PFSK-1 (cell line): ENCODE results near the gene TMEM14A.

Source experiments
- FOXP2 ChIP-seq: optimal IDR thresholded peaks from 2 replicates; pipeline ENCODE3; 2011; ENCODE audit warnings: borderline replicate concordance, control low read depth, inconsistent platforms; ENCODE audit not compliant: insufficient read depth; ENCODE audit errors: extremely low read length, extremely low read depth
- POLR2AphosphoS5 ChIP-seq: IDR thresholded peaks from 2 replicates; pipeline ENCODE4 v1.6.1; 2012; ENCODE audit warnings: low read depth, mild to moderate bottlenecking, control low read depth, low read length, moderate library complexity
- REST ChIP-seq, 2 experiments: IDR thresholded peaks; 2 replicates each; pipeline versions ENCODE4 v1.6.1 to v1.8.0; 2011 to 2012; ENCODE audit warnings: low read depth in 2 of 2, low read length in 2 of 2, control low read depth in 1 of 2, inconsistent platforms in 1 of 2, mild to moderate bottlenecking in 1 of 2, moderate library complexity in 1 of 2; ENCODE audit not compliant: insufficient read depth in 1 of 2
- SIN3A ChIP-seq: IDR thresholded peaks from 2 replicates; pipeline ENCODE4 v1.6.1; 2012; ENCODE audit warnings: mild to moderate bottlenecking, low read length, moderate library complexity, borderline replicate concordance; ENCODE audit not compliant: insufficient read depth
- TAF1 ChIP-seq: IDR thresholded peaks from 2 replicates; pipeline ENCODE4 v1.6.1; 2012; ENCODE audit warnings: low read length, control low read depth, borderline replicate concordance; ENCODE audit not compliant: insufficient read depth

Gene TMEM14A

GRCh38 chr6:52726193-52726542 lies 55.3 kb downstream of the TMEM14A start:
- TF ChIP-seq FOXP2 (no peak), POLR2AphosphoS5 (no peak), REST (IDR thresholded peaks at IDR 0.05; ENCODE audit: insufficient read depth in 1 of 2, low read depth in 2 of 2, low read length in 2 of 2) (no peak), SIN3A (no peak), TAF1 (no peak)

- no peak for TF ChIP-seq POLR2AphosphoS5
- TF ChIP-seq FOXP2 = no peak
- TF ChIP-seq SIN3A = no peak
- no peak for TF ChIP-seq REST (IDR thresholded peaks at IDR 0.05; ENCODE audit: insufficient read depth in 1 of 2, low read depth in 2 of 2, low read length in 2 of 2)
- no peak for TF ChIP-seq TAF1
These were observed 56.0 kb downstream of the TMEM14A start for GRCh38 chr6:52726741-52727535.

DNA sequence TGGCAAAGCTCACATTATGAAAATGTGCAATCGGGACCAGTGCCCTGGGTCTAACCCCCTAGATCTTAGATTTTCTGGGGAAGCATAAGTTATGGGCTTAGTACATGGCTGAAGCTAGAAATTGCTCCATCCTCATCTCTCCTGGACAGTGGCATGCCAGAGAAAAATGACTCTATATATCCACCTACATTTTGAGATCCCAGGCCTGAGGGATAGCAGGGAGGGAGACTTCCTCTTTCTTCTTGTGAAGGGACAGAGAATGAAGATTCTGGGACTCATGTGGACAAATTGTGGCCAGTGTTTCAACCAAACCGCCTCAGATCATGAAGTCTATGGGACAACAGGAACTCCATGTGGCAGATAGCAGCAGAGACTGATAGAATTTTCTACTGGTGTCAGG lies 57.0 kb downstream of the TMEM14A start:
- TF ChIP-seq FOXP2 (no peak), SIN3A (no peak), TAF1 (no peak), POLR2AphosphoS5 (no peak), REST (IDR thresholded peaks at IDR 0.05; ENCODE audit: insufficient read depth in 1 of 2, low read depth in 2 of 2, low read length in 2 of 2) (no peak)

- no peak for TF ChIP-seq FOXP2
- TF ChIP-seq SIN3A = no peak
- TF ChIP-seq TAF1 = no peak
- no peak for TF ChIP-seq REST (IDR thresholded peaks at IDR 0.05; ENCODE audit: insufficient read depth in 1 of 2, low read depth in 2 of 2, low read length in 2 of 2)
- no peak for TF ChIP-seq POLR2AphosphoS5
These were observed 57.5 kb downstream of the TMEM14A start for GRCh38 chr6:52728394-52728793.
